GM12865 (cell line): Measurements from ENCODE around the gene ZSCAN5A.
"Not testable (repeated sequence)": the region's sequence is repeated elsewhere in the genome, so short reads cannot be mapped to it uniquely, and the experiment has no call there.

Source experiments
- DNase-seq: peaks from one replicate; pipeline ENCODE4 v3.0.0; 2010; ENCODE audit warnings: low read depth
- H3K4me3 ChIP-seq: 2 replicates; pipeline ENCODE4 v1.5.1; 2011; ENCODE audit warnings: mild to moderate bottlenecking, low read depth, low read length, control low read depth
- TF ChIP-seq, protein P1 (sequence below): IDR thresholded peaks from 2 replicates; pipeline ENCODE4 v1.5.1; 2011; ENCODE audit warnings: low read length, control low read depth, low read depth, inconsistent platforms; ENCODE audit not compliant: insufficient read depth; ENCODE audit errors: missing control alignments

Gene ZSCAN5A

DNA sequence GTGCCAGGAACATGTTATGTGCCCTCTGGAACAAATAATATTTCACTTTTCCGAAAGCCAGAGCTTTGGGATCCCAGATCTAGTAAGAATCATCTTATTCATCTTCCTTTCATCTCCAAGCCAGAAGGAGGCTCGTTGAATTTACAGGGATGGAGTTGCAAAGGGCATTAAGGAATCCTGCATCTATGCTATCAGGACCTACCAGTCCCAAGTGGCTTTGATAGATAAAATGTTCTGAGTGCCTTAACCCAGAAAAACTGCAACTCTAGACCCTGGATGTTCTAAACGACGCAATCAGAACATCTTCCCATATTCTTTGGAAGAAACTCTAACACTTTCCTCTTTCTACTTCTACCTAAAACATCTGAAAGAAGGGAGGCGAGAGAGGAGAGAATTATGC, 51.3 kb downstream of the ZSCAN5A start:
- H3K4me3 ChIP-seq: no peak overlapping the region
- no peak for DNase-seq
- TF ChIP-seq, protein P1, sequence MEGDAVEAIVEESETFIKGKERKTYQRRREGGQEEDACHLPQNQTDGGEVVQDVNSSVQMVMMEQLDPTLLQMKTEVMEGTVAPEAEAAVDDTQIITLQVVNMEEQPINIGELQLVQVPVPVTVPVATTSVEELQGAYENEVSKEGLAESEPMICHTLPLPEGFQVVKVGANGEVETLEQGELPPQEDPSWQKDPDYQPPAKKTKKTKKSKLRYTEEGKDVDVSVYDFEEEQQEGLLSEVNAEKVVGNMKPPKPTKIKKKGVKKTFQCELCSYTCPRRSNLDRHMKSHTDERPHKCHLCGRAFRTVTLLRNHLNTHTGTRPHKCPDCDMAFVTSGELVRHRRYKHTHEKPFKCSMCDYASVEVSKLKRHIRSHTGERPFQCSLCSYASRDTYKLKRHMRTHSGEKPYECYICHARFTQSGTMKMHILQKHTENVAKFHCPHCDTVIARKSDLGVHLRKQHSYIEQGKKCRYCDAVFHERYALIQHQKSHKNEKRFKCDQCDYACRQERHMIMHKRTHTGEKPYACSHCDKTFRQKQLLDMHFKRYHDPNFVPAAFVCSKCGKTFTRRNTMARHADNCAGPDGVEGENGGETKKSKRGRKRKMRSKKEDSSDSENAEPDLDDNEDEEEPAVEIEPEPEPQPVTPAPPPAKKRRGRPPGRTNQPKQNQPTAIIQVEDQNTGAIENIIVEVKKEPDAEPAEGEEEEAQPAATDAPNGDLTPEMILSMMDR: no peak

DNA sequence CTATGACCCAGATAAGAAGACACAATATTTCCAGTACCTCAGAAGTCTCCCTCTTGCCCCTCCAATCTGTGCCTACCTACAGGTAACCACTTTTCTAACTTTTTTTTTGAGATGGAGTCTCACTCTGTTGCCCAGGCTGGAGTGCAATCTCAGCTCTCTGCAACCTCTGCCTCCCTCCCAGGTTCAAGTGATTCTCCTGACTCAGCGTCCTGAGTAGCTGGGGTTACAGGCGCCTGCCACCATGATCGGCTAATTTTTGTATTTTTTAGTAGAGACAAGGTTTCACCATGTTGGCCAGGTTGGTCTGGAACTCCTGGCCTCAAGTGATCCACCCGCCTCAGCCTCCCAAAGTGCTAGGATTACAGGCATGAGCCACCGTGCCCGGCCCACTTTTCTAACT, 52.7 kb downstream of the ZSCAN5A start:
- H3K4me3 ChIP-seq: not testable (repeated sequence)

DNA sequence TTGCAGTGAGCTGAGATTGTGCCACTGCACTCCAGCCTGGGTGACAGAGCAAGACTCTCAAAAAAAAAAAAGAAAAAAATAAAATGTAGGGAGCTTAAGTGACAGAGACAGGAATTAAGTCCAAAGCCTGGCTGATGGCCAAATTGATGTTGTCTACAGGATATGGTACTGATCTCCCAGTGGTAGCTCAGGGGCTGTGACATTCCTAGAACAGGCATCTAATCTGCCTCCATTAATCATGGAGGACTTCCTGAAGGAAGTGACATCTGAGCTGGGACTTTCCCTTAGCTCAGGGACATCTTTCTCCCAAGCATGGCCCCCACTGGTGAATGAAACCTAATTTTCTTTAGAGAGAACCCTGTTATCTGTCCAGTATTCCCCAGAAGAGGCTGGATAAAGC, 53.5 kb downstream of the ZSCAN5A start:
- DNase-seq: no peak
- TF ChIP-seq, protein P1: no peak
- H3K4me3 ChIP-seq: no peak overlapping the region

More for the DNA sequence above, 52.7 kb downstream of the ZSCAN5A start:
- not testable (repeated sequence) for DNase-seq

DNA sequence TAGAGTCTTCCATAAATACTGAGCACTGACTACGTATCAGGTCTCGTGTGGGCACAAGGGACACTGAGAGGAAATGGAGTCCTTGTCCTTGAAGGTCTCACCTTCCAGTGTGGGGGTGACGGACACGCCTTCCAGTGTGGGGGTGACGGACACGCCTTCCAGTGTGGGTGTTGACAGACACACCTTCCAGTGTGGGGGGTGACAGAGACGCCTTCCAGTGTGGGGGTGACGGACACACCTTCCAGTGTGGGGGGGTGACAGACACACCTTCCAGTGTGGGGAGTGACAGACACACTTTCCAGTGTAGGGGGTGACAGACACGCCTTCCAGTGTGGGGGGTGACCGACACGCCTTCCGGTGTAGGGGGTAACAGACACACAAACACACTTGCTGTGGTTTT, 56.4 kb downstream of the ZSCAN5A start:
- no peak for DNase-seq
- TF ChIP-seq, protein P1: no peak
- no peak overlapping the region for H3K4me3 ChIP-seq

DNA sequence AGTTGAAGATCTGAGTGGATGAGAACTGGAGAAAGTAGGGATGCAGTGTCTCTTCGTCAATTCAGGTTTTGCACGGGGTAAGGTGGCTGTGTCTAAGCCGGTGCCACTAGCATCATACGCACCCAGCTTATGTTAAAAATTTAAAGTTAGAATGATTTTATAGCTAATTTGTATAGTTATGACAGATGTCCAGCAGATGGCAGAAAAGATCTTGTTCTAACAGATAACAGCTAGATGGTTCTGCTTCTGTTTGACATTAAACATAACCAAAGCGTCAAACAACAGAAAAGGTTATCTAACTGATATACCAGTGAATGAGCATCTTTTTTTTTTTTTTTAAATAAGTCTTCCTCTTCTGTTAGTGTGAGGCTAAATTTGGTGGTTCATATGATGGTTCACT, 60.9 kb downstream of the ZSCAN5A start:
- TF ChIP-seq, protein P1: peak; percentile 32
- H3K4me3 ChIP-seq: no peak overlapping the region
- peak; percentile 55 for DNase-seq

DNA sequence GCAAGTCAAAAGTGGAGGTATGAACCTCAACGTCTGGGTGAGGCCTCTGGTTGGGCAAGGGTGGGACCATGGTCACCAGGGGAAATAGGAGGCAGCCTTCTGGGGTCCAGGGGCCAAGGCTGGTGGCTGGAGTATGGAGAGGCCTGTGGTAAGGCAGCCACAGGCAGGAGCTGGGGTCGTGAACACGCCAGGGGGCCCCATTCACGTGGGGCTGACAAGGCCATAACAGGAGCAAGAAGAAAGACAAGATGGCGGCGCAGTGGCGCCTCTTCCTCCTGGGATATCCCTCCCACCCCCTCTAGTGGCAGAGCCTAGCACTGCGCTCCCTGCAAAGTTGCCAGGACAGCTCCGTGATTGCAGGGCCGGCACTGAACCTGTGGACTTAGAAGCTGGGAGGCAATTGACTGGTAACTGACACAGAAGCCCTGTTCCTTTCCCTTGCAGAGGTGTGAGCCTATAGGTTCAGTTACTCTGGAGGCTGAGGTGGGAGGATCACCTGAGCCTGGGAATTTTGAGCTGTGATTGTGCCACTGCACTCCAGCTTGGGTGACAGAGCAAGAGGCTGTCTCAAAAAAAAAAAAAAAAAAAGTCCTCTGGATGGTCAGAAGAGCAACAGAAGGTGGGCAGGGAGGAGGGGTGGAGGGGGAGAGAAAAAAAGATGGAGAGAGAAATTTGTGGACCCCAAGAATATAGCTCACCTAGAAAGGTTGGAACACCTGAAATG, 61.8 kb downstream of the ZSCAN5A start:
- TF ChIP-seq, protein P1: peak; percentile 85

DNA sequence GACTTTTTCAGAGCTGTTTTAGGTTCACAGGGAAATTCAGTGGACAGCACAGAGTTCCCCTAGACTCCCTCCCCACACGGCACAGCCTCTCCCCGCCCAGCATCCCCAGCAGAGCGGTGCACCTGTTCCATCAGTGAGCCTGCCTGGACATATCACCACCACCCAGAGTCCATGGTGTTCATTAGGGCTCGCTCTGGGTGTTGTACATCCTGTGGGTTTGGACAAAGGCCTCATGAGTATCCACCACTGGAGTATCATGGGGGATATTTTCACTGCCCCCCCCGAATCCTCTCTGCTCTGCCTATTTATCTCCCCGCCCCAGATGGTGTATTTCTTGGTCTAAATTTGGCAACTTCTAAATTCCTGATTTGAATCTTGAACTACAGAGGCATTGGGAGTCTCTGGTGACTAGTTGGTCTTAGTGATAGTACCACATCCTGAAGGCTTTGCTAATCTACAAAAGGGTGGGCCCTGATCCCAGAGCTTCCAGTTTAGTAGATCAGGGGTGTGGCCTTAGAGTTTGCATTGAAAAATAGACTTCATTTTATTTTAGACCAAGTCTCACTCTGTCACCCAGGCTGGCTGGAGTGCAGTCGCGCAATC, 65.8 kb downstream of the ZSCAN5A start:
- not testable (repeated sequence) for H3K4me3 ChIP-seq, DNase-seq

More for the DNA sequence above, 61.8 kb downstream of the ZSCAN5A start:
- peak; percentile 83 for DNase-seq
- no peak overlapping the region for H3K4me3 ChIP-seq

DNA sequence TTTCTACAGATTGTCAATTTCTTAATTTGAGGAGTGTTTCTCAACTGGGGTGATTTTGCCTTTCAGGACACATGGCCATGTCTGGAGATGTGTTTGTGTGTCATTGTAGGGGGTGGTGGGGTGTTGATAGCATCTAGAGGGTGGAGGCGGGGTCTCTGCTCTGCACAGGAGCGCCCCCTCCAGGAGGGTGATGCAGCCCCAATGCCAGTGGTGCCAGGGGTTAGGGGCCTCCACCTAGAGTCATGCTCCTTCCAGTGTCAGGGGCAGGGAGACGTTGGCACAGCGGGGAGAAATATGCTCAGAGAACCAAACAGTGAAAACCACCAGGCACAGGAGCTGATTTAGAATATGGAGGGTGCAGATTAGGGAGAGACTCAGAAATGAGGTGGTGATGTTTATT, 68.9 kb downstream of the ZSCAN5A start:
- not testable (repeated sequence) for DNase-seq, H3K4me3 ChIP-seq
